GM21447 (cell line): ENCODE measurements around the gene SYNGAP1.
"Not testable (repeated sequence)": the region's sequence is repeated elsewhere in the genome, so short reads cannot be mapped to it uniquely, and the experiment has no call there.

Source experiments
- ATAC-seq: cut with Tn5 transposase; IDR thresholded peaks from one replicate; pipeline ENCODE4 v1.9.1; 2021; ENCODE audit not compliant: unreplicated experiment

The SYNGAP1 gene

GRCh38 chr6:33399881-33400280 lies 20.0 kb upstream of the SYNGAP1 start:
- ATAC-seq = not testable (repeated sequence)

- no peak for ATAC-seq
These were observed 15.0 kb upstream of the SYNGAP1 start for GRCh38 chr6:33404884-33405283.

- no peak for ATAC-seq
These were observed 14.4 kb upstream of the SYNGAP1 start for GRCh38 chr6:33405386-33405940.

- ATAC-seq = no peak
These were observed 13.7 kb upstream of the SYNGAP1 start for GRCh38 chr6:33406126-33406525.

GRCh38 chr6:33407132-33407718 lies 12.6 kb upstream of the SYNGAP1 start:
- ATAC-seq = no peak

GRCh38 chr6:33410050-33410710 lies 9.7 kb upstream of the SYNGAP1 start:
- peak; percentile 66 for ATAC-seq

- ATAC-seq = peak; percentile 20
These were observed 8.9 kb upstream of the SYNGAP1 start, which contains the start of gene PHF1 for GRCh38 chr6:33410711-33411631. TSS of gene PHF1 (plus strand) at chr6:33411014. CDS start at chr6:33412264, 1,250 bp downstream.

GRCh38 chr6:33411632-33412005 lies 8.2 kb upstream of the SYNGAP1 start:
- ATAC-seq = no peak

- no peak for ATAC-seq
These were observed 7.5 kb upstream of the SYNGAP1 start for GRCh38 chr6:33412140-33413009.

GRCh38 chr6:33413241-33414120 lies 6.4 kb upstream of the SYNGAP1 start:
- ATAC-seq = no peak

GRCh38 chr6:33414592-33415271 lies 5.1 kb upstream of the SYNGAP1 start:
- no peak for ATAC-seq

GRCh38 chr6:33415831-33416230 lies 4.0 kb upstream of the SYNGAP1 start:
- ATAC-seq = no peak

- ATAC-seq = no peak
These were observed 3.3 kb upstream of the SYNGAP1 start for GRCh38 chr6:33416386-33417127.

- no peak for ATAC-seq
These were observed 2.5 kb upstream of the SYNGAP1 start for GRCh38 chr6:33417128-33417902.

GRCh38 chr6:33417903-33418689 lies 1.8 kb upstream of the SYNGAP1 start, which contains the start of gene CUTA:
TSS of gene CUTA (minus strand) at chr6:33418107. CDS start at chr6:33418000, 107 bp downstream.
- ATAC-seq = peak; percentile 72

GRCh38 chr6:33418690-33419291 lies 1.1 kb upstream of the SYNGAP1 start:
- ATAC-seq = no peak
